Measurements from ENCODE around the gene RSPH1.
A peak's percentile ranks its signal among the peaks of the same experiment; 100 is the strongest.

Gene RSPH1

GRCh38 chr21:42443181-42443785 is 52.7 kb downstream of the RSPH1 start:
- DNase-seq: no peak

DNA sequence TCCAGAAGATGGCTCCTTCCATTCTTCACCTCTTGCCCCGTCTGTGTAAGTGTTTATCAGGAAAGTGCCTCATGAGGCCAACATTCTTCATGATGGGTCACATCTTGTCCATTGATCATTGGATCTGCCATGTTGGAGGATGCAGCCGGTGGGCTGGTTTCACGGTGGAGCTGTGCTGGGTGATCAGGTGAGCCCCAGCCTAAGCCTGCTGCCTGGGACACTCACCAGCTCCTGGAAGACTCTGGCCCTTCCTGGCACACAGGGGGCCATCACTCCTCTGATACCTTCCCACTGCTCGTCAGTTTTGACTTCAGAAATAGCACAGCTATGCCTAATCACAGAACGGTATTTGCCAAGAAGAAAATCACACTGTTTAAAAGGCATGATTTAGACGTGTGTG is 54.1 kb downstream of the RSPH1 start:
- no peak for DNase-seq

DNA sequence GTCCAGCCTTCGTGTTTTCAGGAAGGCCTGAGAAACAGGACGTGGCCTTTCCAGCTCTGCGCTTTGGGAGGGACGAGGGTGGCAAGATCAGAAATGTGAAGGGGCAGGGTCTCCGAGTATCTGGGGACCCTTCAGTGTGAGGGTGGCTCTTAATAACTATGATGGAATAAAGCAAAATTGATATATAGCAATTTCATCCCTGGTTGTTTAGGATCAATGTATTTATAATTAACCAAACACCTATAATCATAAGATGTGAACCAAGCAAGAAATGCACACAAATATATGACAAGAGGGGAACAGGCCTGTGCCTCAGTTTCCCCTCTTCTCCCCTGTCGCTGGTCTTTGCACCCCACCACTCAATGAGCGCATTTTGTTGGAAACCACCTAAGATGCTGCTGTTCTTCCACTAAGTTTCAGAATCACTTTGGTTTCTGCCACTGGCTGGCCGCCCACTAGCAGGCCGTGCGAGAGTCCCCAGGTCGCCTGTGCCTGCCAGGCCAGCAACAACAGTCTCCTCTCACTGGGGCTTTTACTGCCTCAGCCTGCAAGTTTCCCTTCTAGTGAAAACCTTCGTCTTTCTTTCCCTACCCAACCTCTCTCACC is 55.7 kb downstream of the RSPH1 start:
- DNase-seq: no peak

- no peak for DNase-seq
These were observed 56.5 kb downstream of the RSPH1 start for GRCh38 chr21:42439284-42440186.

GRCh38 chr21:42438316-42439205 is 57.5 kb downstream of the RSPH1 start:
- DNase-seq: no peak

- DNase-seq: no peak
These were observed 58.2 kb downstream of the RSPH1 start for GRCh38 chr21:42437786-42438185.

GRCh38 chr21:42436914-42437313 is 59.1 kb downstream of the RSPH1 start:
- DNase-seq: no peak

DNA sequence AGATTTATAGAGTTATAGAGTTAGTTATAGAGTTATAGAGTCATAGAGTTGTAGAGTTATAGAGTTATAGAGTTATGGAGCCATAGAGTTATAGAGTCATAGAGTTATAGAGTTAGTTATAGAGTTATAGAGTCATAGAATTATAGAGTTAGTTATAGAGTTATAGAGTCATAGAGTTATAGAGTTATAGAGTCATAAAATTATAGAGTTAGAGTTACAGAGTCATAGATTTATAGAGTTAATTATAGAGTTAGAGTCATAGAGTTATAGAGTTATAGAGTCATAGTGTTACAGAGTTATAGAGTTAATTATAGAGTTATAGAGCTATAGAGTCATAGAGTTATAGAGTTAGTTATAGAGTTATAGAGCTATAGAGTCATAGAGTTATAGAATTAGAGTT is 60.2 kb downstream of the RSPH1 start:
- DNase-seq: no peak

- DNase-seq: no peak
These were observed 60.6 kb downstream of the RSPH1 start for GRCh38 chr21:42435401-42435800.

- no peak for DNase-seq
These were observed 61.1 kb downstream of the RSPH1 start for GRCh38 chr21:42434884-42435283.

GRCh38 chr21:42433946-42434551 is 62.0 kb downstream of the RSPH1 start:
- DNase-seq: peak; percentile 46 to 53 (median 47)

GRCh38 chr21:42432695-42433094 is 63.3 kb downstream of the RSPH1 start:
- no peak for DNase-seq

GRCh38 chr21:42431196-42431595 is 64.8 kb downstream of the RSPH1 start:
- peak in 1 of 3 donors; percentile 26 for DNase-seq

DNA sequence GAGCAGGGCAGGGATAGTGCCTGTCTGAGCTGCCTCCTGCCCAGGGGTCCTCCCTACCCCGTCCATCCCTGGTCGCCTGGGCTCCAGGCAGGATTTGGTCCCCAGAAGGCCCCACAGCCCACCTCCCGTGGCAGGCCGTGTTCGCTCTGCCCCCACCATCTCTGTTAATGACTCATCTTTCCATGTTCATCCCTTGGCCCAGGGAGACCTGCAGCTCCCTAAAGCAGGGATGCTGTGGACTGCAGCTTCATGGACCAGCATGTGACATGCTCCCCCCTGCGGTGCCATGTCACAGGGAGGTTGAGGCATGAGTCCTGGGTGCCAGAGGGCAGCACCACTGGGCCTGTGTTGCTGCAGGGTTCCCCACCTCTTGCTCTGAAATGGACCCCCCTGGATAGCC is 65.5 kb downstream of the RSPH1 start:
- no peak for DNase-seq

DNA sequence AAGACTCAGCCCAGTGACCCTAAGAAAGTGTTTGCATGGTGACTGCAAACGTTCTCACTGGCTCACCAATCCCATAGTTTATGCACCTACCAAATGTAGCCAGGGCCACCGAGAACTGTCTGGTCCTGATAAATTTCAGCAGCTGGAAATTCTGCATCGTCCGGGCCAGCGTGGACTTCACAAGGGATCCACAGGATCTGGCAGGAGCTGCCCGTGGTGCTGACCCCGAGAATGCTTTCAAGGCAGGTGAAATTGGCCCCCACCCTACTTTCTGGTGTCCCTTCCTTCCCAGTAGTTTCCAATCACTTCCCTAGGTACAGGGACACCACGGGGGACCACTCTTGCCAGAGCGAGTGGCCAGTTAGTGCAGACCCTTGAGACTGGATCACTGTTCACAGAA is 66.2 kb downstream of the RSPH1 start:
- peak in 1 of 3 donors; percentile 29 for DNase-seq

DNA sequence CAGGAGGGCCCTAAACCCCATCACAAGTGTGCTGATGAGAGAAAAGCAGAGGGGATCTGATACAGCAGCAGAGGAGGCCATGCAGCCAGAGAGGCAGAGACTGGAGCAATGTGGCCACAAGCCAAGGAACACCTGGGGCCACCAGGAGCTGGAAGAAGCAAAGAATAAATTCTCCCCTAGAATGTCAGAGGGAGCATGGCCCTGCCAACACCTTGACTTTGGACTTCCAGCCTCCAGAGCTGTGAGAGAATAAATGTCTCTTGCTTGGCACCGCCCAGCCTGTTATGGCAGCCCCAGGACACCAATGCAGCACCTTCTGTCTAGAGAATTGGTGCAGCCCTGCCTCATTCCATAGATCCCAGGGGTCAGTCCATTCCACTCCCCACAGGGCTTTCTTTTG is 67.0 kb downstream of the RSPH1 start:
- DNase-seq: no peak

DNA sequence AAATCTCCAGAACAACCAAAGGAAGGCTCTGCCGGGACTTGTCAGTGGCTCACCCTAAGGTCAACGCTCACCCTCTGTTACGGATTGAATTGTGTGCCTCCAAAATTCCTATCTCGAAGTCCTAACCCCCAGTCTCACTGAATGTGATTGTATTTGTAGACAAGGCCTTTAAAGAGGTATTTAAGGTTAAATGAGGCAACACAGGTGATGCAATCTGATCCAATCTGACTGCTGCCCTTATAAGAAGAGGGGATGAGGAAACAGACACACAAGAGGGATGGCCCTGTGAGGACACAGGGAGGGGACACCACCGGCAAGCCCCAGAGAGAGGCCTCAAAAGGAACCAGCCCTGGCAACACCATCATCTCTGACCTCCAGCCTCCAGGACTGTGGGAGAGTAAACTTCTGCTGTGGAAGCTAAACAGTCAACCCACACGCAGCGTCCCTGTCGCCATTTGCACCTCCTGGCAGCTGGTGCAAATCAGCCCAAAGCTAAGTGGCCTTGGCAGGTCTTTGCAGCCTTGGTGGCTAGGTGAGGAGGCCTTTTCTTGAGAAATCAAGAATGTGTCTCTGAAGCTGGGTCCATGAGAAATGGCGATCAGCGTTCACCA is 68.1 kb downstream of the RSPH1 start:
- DNase-seq: no peak

GRCh38 chr21:42426876-42427480 is 69.0 kb downstream of the RSPH1 start:
- no peak for DNase-seq

DNA sequence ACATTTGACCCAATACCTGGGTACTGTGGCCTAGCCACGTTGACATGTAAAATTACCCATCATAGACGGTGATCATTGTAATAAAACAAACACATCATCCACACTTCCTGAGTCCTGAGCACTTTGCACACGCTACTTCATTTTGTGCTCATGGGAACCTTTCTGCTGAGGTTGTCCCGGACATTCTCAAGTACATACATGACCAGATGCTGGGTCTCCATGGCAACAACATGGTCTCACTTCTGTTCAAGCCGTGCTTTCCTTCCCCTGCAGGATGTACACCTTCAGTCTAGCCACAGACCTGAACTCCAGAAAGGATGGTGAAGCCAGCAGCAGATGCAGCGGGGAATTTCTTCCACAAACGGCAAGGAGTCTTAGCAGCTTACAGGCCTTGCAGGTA is 69.6 kb downstream of the RSPH1 start:
- DNase-seq: no peak

DNA sequence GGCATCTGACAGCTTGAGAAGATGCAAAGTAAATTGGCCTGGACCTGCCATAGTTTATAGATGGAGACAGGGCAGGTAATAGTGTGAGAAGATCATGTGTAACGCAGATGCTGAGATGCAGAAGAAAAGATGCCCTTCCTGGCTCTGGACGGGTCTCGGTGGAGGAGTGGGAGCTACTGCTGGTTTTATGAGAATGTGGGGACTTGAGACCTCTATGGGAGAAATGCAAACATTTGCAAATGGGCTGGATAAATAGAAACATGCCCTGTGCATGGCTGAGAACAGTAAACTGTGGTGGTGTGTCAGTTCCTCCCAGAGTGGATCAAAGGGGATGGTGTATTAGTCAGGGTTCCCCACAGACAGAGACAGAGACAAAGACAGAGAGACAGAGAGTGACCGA is 70.4 kb downstream of the RSPH1 start:
- DNase-seq: no peak

- peak in 1 of 3 donors; percentile 39 for DNase-seq
These were observed 71.0 kb downstream of the RSPH1 start for GRCh38 chr21:42424914-42425541.
